ENCODE measurements around the gene NR0B2.
A peak's percentile ranks its signal among the peaks of the same experiment; 100 is the strongest.

Gene NR0B2, protein sequence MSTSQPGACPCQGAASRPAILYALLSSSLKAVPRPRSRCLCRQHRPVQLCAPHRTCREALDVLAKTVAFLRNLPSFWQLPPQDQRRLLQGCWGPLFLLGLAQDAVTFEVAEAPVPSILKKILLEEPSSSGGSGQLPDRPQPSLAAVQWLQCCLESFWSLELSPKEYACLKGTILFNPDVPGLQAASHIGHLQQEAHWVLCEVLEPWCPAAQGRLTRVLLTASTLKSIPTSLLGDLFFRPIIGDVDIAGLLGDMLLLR
- 0 reads per million in 9 experiments for total RNA-seq

DNA sequence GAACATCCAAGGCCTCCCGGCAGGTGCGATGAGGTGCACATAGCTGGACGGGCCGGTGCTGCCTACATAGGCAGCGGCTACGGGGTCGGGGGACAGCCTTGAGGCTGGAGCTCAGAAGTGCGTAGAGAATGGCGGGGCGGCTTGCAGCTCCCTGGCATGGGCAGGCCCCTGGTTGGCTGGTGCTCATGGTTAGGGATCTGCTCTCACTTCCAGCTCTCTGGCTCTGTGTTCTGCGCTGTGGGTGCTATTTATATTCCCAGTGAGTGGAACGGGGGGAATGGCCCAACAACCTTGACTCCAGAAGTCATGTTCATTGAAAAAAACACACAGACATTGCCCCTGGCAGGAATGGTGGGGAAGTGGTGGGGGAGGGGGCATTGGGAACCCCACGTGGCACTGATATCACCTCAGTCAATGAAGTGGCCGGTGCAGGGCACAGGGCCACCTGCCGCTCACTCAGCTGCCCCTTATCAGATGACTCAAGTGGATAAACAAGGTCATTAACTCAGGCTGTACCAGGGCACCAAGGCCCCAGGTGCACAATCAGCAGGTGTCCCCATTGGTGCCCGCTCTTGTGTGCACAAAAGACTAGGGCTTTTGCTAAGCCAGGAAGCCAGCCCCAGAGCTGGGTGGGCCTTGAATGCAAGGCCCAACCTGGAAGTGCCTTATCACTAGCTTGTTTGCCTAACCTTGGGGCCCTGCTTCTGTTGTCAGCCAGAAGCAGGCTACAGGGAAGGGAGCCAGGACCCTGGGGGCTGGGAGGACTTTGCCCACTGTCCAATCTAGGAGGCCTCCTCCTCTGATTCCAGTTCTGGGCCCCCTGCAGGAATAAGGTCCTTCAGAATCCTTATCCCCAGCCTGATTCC, at the start of gene NR0B2:
TSS of gene NR0B2 (minus strand) at position 222 of the 866 bp plus-strand sequence. CDS start at position 187, 35 bp downstream.
- ATAC-seq (replicated peaks) (no peak), DNase-seq (no peak)
- no peaks in the 10 kb centered on the region for H3K36me3 Mint-ChIP-seq (ENCODE audit: insufficient read depth)
- peaks cover 0 to 10% of the 10 kb centered on the region in 2 donors for H3K27me3 Mint-ChIP-seq
- no peaks in the 10 kb centered on the region for H3K4me1 Mint-ChIP-seq (ENCODE audit: low read depth in 2 of 2)
- no peak within 1 kb of the TSS for H3K27ac Mint-ChIP-seq
- no peaks in the 10 kb centered on the region for H3K9me3 Mint-ChIP-seq
- no peak within 1 kb of the TSS for H3K4me3 Mint-ChIP-seq

DNA sequence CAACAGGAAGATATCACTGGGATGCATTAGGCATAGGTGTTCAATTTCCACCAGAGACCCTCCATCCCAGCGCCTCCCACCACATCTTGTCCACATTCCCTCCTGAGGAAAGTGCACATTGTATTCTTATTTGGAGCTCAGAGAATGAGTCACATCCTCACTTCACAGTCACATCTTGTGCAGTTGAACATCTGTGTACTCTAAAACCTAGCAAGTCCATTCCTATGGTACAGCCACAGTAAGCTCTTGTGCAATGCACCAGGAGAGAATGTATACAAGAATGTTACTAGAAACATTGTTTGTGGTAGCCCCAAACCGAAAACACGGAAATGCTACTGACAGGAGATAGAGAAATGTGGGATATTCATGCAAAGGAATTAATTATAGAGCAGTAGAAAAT, 48.1 kb upstream of the NR0B2 start:
- Mint-ChIP-seq H3K4me3 (no peak overlapping the region), H3K27ac (no peak overlapping the region), H3K27me3 (peaks cover 45 to 72% of the 10 kb centered on the region in 2 donors), H3K4me1 (ENCODE audit: low read depth in 2 of 2) (peaks cover 5 to 10% of the 10 kb centered on the region in 2 donors), H3K9me3 (no peaks in the 10 kb centered on the region), H3K36me3 (ENCODE audit: insufficient read depth) (peaks cover 10% of the 10 kb centered on the region)
- DNase-seq (no peak), ATAC-seq (replicated peaks) (no peak)

- H3K9me3 Mint-ChIP-seq, result no peaks in the 10 kb centered on the region
- peaks cover 10% of the 10 kb centered on the region for H3K36me3 Mint-ChIP-seq (ENCODE audit: insufficient read depth)
- H3K27me3 Mint-ChIP-seq, result peaks cover 39 to 65% of the 10 kb centered on the region in 2 donors
- peaks cover 5 to 7% of the 10 kb centered on the region in 2 donors for H3K4me1 Mint-ChIP-seq (ENCODE audit: low read depth in 2 of 2)
- DNase-seq (no peak), ATAC-seq (replicated peaks) (peak; percentile 17)
- H3K4me3 Mint-ChIP-seq, result peak overlapping the region; percentile 75 to 83
- peak overlapping the region; percentile 27 to 32 for H3K27ac Mint-ChIP-seq
These were observed 46.8 kb upstream of the NR0B2 start for GRCh38 chr1:26960625-26960966.

DNA sequence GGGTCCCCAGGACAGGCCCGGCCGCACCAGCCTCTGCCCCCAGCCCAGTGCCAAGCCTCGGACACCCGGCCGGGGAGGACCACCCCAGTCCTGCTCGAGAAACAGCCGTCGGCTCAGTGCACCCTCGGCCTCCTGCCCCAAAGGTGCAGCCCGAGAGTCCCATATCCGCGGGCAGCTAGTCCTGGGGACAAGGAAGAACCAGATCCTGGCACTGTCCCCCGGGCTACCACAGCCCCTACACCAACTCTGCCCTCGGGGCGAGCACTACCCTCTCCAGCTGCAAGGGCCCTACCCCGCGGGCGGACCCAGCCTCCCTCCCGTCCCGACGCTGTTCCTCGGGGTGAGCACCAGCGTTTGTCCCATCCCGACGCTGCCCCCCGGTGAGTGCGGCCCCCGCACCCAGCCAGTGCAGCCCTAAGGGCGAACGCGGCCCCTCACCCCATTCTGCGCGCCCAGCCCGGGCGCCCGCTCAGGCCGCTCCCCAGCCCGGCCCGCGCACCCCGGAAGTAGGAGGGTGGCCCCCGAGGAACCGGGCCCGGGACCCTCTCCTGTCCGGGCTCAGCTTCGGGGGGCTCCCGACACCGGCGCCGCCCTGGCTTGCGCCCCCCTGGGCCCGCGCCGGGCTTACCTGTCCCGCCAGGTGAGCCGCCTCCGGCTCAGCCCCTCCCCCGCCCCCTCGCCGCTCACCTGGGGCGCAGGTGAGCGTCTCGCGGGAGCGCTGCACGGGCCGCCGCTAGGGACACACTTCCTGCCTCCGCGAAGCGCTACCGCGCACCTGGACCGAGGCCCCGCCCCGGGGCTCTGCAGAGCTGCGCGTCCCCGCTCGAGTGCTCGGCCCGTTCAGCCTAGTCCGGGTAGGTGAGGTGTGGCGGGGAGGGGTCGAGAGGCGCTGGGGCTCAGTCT, 46.2 kb upstream of the NR0B2 start, which contains the start of gene KDF1:
TSS of gene KDF1 (minus strand) at position 747 of the 903 bp plus-strand sequence. CDS start 8,088 bp downstream, outside the sequence.
- Mint-ChIP-seq H3K27ac (peak within 1 kb of the TSS; percentile 27 to 32), H3K27me3 (peaks cover 38 to 64% of the 10 kb centered on the region in 2 donors), H3K4me3 (peak within 1 kb of the TSS; percentile 75 to 83), H3K9me3 (no peaks in the 10 kb centered on the region), H3K36me3 (ENCODE audit: insufficient read depth) (peaks cover 10% of the 10 kb centered on the region), H3K4me1 (ENCODE audit: low read depth in 2 of 2) (peaks cover 5 to 7% of the 10 kb centered on the region in 2 donors)
- ATAC-seq (replicated peaks) (peak; percentile 93), DNase-seq (peak; percentile 37 to 45 (median 40))

DNA sequence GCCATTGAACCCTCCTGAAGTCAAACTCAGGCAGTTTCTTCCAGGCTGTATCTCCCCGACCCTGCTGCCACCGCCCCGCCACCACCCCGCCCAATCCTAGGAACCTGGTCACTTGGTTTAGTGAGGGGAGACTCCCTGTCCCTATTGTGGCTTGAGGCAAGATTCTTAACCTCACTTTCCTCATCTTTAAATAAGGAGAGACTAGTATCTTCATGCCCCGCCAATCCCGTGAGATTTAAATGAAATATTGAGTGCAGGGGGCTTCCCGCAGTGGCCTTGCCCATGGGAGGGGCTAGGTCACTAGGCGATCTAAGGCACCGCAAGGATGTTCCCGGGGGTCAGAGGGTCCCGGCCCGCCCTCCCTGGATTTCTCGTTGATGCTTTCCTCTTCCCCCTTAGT, 45.5 kb upstream of the NR0B2 start:
- peaks cover 5 to 7% of the 10 kb centered on the region in 2 donors for H3K4me1 Mint-ChIP-seq (ENCODE audit: low read depth in 2 of 2)
- ATAC-seq (replicated peaks) (no peak), DNase-seq (no peak)
- H3K36me3 Mint-ChIP-seq (ENCODE audit: insufficient read depth), result peaks cover 10% of the 10 kb centered on the region
- no peaks in the 10 kb centered on the region for H3K9me3 Mint-ChIP-seq
- H3K27me3 Mint-ChIP-seq, result peaks cover 31 to 57% of the 10 kb centered on the region in 2 donors
- peak overlapping the region; percentile 75 to 83 for H3K4me3 Mint-ChIP-seq
- no peak overlapping the region for H3K27ac Mint-ChIP-seq

DNA sequence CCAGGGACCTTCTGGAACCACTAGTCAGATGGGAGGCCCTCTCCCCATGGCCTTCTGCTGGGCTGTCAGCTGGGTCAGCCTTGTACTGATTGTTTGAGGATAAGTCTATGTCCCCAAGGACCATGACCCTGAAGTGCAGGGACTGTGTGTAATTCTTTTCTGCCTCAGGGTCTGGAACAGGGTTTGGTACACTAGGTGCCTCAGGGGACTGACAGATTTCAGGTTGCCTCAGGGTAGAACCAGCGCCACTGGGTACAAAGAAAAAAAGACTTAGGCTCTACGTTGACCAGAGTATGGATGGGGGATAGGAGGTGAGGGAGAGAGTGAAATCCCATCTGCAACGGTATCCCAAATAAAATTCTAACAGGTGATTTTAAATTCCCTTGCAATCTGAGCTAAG, 43.5 kb upstream of the NR0B2 start:
- DNase-seq (no peak), ATAC-seq (replicated peaks) (no peak)
- Mint-ChIP-seq H3K27ac (no peak overlapping the region), H3K27me3 (peaks cover 16 to 42% of the 10 kb centered on the region in 2 donors), H3K36me3 (ENCODE audit: insufficient read depth) (peaks cover 10% of the 10 kb centered on the region), H3K9me3 (no peaks in the 10 kb centered on the region), H3K4me1 (ENCODE audit: low read depth in 2 of 2) (peaks cover 5 to 7% of the 10 kb centered on the region in 2 donors), H3K4me3 (no peak overlapping the region)

- Mint-ChIP-seq H3K36me3 (ENCODE audit: insufficient read depth) (peaks cover 6% of the 10 kb centered on the region), H3K4me3 (no peak overlapping the region), H3K4me1 (ENCODE audit: low read depth in 2 of 2) (peaks cover 5 to 7% of the 10 kb centered on the region in 2 donors), H3K27me3 (peaks cover 15 to 38% of the 10 kb centered on the region in 2 donors), H3K27ac (no peak overlapping the region), H3K9me3 (no peaks in the 10 kb centered on the region)
- DNase-seq (no peak), ATAC-seq (replicated peaks) (no peak)
These were observed 42.5 kb upstream of the NR0B2 start for GRCh38 chr1:26956321-26956720.

DNA sequence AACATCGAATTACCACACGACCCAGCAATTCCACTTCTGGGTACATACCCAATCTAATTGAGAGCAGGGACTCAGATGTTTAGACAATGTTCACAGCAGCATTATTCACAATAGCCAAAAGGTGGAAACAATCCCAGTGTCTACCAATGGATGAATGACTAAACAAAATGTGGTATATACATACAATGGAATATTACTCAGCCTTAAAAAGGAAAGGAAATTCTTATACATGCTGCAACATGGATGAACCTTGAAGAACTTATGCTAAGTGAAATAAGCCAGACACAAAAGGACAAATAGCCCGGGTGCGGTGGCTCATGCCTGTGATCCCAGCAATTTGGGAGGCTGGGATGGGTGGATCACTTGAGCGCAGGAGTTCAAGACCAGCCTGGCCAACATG, 39.6 kb upstream of the NR0B2 start:
- H3K4me3 Mint-ChIP-seq, result no peak overlapping the region
- H3K36me3 Mint-ChIP-seq (ENCODE audit: insufficient read depth), result no peaks in the 10 kb centered on the region
- ATAC-seq (replicated peaks), result no peak
- no peaks in the 10 kb centered on the region for H3K9me3 Mint-ChIP-seq
- DNase-seq, result no peak
- H3K27me3 Mint-ChIP-seq, result peaks cover under 1 to 18% of the 10 kb centered on the region in 2 donors
- H3K27ac Mint-ChIP-seq, result no peak overlapping the region
- H3K4me1 Mint-ChIP-seq (ENCODE audit: low read depth in 2 of 2), result no peaks in the 10 kb centered on the region

DNA sequence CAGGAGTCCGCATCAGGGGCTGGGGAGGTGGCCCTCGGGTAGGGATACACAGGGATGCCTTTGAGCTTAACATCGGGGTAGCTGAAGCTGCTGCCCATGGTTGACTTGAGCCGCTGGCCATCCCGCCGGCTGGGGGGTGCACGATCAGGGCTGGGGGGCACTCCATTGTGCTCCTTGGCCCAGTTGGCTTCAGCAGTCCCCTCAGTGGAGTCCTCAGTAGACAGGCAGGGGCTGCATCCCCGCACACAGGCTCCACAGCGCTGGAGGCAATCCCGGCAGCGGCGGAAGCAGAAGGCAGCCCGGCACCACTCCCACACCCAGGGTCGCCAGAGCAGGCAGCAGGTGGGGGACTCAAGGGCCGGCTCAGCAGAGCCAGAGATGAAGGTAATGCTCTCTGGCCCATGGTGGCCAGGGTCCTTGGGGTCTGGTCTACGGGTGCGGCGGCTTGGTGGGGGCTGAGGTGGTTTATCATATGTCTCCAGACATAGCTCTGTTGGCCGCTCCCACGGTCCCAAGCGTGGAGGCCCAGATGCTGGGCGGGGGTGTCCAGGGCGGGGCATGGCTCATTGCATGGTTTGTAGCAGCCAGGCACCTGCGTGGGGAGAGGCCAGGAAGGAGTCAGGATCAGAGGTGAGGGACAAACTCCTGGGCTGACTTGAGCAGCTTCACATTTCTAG, 38.2 kb upstream of the NR0B2 start:
- no peaks in the 10 kb centered on the region for H3K36me3 Mint-ChIP-seq (ENCODE audit: insufficient read depth)
- no peaks in the 10 kb centered on the region for H3K4me1 Mint-ChIP-seq (ENCODE audit: low read depth in 2 of 2)
- no peak overlapping the region for H3K4me3 Mint-ChIP-seq
- DNase-seq (no peak), ATAC-seq (replicated peaks) (no peak)
- no peaks in the 10 kb centered on the region for H3K9me3 Mint-ChIP-seq
- H3K27me3 Mint-ChIP-seq, result peaks cover 0 to 9% of the 10 kb centered on the region in 2 donors
- no peak overlapping the region for H3K27ac Mint-ChIP-seq

DNA sequence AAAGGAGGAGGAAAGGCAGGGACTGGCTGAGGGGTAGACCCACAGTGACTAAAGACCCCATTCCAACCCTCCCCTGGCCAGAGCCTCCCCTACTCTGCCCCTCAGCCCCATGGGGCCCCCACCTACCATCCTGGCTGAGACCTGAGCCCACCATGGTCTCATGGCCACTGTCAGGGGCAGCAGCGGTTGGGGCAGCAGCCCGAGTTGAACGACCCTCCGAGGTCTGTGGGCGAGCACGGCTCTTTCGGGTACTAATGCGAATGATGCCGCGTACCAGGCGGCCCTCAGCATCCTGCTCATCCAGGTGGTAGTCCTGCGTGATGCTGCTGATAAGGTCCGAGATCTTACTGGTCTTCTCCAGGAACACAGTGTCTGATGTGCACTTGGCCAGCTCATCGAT, 37.4 kb upstream of the NR0B2 start:
- ATAC-seq (replicated peaks) (no peak), DNase-seq (no peak)
- Mint-ChIP-seq H3K27ac (no peak overlapping the region), H3K4me1 (ENCODE audit: low read depth in 2 of 2) (no peaks in the 10 kb centered on the region), H3K4me3 (no peak overlapping the region), H3K9me3 (no peaks in the 10 kb centered on the region), H3K36me3 (ENCODE audit: insufficient read depth) (peaks cover 4% of the 10 kb centered on the region), H3K27me3 (peaks cover 0 to 8% of the 10 kb centered on the region in 2 donors)

DNA sequence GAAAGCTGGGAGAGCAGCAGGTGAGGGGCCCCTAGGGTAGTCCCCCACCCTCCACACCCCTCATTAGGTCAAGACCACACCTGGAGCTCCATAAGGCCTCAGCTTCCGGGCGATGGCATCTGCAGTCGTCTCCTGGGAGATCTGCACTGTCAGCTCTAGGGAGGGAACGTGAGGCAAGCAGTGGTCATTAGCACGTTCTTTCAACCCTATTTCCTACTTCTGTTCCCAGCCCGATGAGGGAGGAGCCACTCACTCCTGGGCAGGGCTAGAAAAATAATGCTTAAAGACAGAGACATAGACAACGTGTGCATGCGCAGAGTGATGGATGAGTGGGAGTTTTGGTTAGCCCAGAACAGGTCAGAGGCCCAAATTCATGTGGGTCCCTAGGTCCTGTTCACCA, 36.8 kb upstream of the NR0B2 start:
- Mint-ChIP-seq H3K4me3 (no peak overlapping the region), H3K27me3 (peaks cover 0 to 4% of the 10 kb centered on the region in 2 donors), H3K9me3 (no peaks in the 10 kb centered on the region), H3K36me3 (ENCODE audit: insufficient read depth) (peaks cover 10% of the 10 kb centered on the region), H3K4me1 (ENCODE audit: low read depth in 2 of 2) (no peaks in the 10 kb centered on the region), H3K27ac (no peak overlapping the region)
- ATAC-seq (replicated peaks) (no peak), DNase-seq (no peak)

DNA sequence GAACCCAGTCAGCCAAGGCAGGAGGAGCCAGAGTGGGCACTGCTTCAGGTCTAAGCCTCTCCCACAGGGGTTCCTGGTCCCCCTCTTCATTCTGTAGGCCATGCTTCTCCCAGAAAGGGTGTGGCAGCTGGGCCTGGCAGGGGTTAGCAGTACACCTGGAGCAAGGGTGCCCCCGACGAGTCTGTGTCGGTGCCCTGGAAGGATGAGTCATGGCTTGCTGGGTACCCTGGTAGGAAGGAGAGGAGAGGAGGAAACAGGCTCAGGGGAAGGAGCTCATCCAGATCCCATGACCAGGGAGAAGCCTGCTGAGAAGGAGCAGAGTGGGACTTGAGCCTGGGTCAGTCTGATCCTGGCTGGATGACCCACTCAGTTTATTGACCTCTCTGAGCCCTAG, 36.1 kb upstream of the NR0B2 start:
- no peaks in the 10 kb centered on the region for H3K4me1 Mint-ChIP-seq (ENCODE audit: low read depth in 2 of 2)
- peak overlapping the region; percentile 50 to 81 for H3K27ac Mint-ChIP-seq
- no peak overlapping the region for H3K4me3 Mint-ChIP-seq
- DNase-seq (no peak), ATAC-seq (replicated peaks) (no peak)
- H3K9me3 Mint-ChIP-seq, result no peaks in the 10 kb centered on the region
- H3K36me3 Mint-ChIP-seq (ENCODE audit: insufficient read depth), result peaks cover 13% of the 10 kb centered on the region
- no peaks in the 10 kb centered on the region for H3K27me3 Mint-ChIP-seq
